WI38 (cell line): ENCODE data around the gene SLC2A6.

Source experiments
- H3K4me3 ChIP-seq: 2 replicates; pipeline ENCODE4 v1.5.1; 2011; ENCODE audit warnings: low read depth, mild to moderate bottlenecking, control low read depth, low read length
- TF ChIP-seq, protein P1 (sequence below): IDR thresholded peaks from 2 replicates; pipeline ENCODE4 v1.5.1; 2012; ENCODE audit warnings: low read depth, mild to moderate bottlenecking, control low read depth, low read length

Gene SLC2A6

DNA sequence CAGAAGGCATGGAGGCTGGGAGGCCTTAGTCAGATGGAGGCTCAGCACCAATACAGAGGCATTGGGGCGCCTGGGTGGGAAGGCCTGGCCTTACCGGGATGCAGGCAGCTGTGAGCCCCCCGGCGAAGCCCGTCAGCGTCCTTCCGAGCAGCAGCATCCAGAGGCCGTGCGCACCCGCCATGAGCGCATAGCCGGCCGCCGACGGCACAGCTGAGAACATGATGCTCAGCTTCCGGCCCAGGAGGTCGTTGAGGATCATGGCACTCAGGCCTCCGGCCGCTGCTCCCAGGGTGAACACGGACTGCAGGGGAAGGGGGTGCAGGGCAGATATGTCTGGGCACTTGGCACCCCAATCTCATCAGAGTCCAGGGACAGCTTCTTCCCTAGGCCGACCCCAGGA is 2.0 kb downstream of the SLC2A6 start:
- no peak overlapping the region for H3K4me3 ChIP-seq
- TF ChIP-seq, protein P1, sequence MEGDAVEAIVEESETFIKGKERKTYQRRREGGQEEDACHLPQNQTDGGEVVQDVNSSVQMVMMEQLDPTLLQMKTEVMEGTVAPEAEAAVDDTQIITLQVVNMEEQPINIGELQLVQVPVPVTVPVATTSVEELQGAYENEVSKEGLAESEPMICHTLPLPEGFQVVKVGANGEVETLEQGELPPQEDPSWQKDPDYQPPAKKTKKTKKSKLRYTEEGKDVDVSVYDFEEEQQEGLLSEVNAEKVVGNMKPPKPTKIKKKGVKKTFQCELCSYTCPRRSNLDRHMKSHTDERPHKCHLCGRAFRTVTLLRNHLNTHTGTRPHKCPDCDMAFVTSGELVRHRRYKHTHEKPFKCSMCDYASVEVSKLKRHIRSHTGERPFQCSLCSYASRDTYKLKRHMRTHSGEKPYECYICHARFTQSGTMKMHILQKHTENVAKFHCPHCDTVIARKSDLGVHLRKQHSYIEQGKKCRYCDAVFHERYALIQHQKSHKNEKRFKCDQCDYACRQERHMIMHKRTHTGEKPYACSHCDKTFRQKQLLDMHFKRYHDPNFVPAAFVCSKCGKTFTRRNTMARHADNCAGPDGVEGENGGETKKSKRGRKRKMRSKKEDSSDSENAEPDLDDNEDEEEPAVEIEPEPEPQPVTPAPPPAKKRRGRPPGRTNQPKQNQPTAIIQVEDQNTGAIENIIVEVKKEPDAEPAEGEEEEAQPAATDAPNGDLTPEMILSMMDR: no peak

DNA sequence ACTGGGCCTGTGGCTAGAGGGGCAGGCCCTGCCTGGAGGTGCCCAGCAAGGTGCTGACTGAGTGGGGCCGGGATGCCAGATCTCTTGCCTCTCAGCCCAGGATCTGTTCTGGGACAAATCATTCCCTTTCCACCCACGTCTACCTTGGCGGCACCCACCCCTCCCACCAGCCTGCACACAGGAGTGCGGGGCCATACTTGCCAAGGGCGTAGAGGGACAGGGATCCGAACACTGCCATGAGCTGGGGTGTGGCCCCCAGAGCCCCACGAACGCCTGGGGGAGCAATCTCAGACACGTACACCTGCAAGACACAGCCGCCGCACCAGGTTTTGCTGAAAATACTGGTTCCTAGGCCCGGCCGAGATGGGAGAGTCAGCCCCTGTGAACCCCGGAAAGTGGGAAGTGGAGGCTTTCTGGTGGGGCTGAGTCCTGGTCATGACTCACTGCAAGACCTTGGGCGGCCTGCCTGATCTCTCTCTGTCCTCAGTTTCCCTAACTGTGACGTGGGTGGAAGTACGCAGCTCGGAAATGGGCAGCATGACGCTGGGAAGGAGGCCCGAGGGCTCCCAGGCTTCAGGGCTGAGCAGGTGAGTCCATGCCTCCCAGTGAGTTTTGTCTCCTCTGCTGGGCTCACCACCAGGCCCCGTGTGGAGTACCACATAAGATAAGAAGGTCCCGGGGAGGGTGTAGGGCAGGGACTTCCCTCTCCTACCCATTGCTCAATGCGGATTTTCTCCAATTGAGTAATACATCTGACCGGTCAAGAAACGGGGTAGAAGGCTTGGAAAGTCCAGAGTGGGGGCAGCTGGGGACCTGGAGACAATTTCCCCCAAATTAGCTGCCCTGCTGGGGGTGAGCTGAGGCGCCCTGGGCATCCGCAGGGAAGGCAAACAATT is 2.6 kb downstream of the SLC2A6 start:
- TF ChIP-seq, protein P1: no peak
- H3K4me3 ChIP-seq: no peak overlapping the region

DNA sequence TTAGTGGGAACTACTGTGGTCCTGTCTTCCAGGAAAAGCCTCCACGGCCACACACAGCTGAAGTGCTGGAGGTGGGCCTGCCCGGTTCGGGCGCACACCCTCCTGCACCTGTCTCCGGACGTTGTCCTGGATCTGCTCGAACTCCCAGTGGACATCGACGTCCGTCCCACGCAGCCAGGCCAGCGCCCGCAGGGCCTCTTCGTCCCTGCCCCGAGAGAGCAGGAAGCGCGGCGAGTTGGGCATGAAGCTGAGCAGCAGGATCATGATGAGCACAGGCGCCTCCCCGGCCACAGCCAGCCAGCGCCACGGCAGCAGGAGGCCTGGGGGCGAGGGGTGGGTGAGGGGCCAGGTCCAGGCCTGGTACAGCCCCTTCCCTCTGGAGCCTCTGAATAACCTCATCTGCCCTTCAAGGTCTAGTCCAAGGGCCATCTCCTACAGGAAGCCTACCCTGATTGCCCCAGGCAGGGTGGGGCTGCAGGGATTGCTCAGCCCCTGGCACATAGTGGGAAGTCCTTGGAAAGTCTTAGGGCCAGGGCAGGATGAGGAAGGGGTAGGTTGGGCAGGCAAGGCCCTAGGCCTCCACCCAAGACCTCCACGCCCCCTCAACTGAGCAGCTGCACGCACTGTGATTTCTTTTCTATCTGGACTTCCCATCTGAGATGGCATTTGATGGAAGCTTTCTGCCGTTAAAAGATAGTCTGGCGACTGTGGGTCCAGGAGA is 3.4 kb downstream of the SLC2A6 start:
- no peak overlapping the region for H3K4me3 ChIP-seq
- TF ChIP-seq, protein P1: no peak

DNA sequence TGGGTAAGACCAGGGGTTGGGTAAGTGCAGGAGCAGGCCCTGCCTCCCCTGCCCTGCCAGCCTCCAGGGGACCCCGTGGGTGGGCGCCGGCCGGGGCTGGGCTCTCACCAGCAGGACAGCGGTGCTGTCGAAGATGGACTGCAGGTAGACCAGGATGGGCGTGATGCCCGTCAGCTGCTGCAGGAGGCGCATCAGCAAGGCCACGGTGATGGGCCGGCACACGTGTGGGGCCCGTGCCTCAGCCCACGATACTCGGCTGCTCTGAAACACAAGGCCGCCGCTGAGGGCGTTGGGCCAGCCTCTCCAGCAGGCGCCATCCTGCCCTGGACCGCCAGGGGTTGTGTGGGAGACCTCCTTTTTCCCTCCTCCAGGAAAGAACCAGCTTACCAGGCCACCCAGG is 4.0 kb downstream of the SLC2A6 start:
- TF ChIP-seq, protein P1: no peak
- no peak overlapping the region for H3K4me3 ChIP-seq

DNA sequence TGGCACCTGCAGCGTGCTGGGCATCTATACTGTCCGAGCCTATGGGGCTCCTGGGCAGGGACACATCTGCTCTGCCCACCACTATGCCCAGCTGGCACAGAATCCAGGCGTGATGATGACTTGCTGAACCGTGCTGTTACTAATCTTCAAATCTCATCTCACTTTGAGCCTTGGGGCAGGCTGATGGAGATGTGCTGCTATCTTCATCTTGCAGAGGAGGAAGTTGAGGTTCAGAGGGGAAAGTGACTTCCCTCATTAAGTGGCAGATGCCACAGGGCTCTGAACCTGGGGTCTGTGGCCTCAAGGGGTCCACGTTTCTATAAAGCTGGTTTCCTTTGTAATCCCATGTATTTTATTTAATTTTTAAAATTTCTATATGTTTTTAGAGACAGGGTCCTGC is 4.7 kb downstream of the SLC2A6 start:
- TF ChIP-seq, protein P1: no peak

GRCh38 chr9:133473743-133474142 is 5.2 kb downstream of the SLC2A6 start:
- TF ChIP-seq, protein P1: no peak
- no peak overlapping the region for H3K4me3 ChIP-seq

More for the DNA sequence above, 4.7 kb downstream of the SLC2A6 start:
- no peak overlapping the region for H3K4me3 ChIP-seq
